Neural crest cell (in vitro differentiated cells): ENCODE results near the gene CCDC134. TPM values are rescaled to one million over a fixed set of nuclear protein-coding genes. Genes with fewer than 3 reads are reported as not detected.

Experiments
- DNase-seq: peaks from one replicate; pipeline ENCODE4 v3.0.0; 2021; ENCODE audit warnings: low read depth, mixed read lengths, low spot score
- H3K27ac Mint-ChIP-seq: one replicate; pipeline ENCODE4 v1.8.0; 2021; ENCODE audit warnings: mild to moderate bottlenecking, mixed read lengths; ENCODE audit not compliant: unreplicated experiment
- H3K27me3 Mint-ChIP-seq: 2 replicates; pipeline ENCODE4 v1.8.0; 2021; ENCODE audit warnings: low read depth, mild to moderate bottlenecking, mixed read lengths
- H3K36me3 Mint-ChIP-seq: 2 replicates; pipeline ENCODE4 v1.8.0; 2021; ENCODE audit warnings: low read depth, mild to moderate bottlenecking, mixed read lengths
- H3K4me1 Mint-ChIP-seq: 2 replicates; pipeline ENCODE4 v1.8.0; 2021; ENCODE audit warnings: mixed read lengths
- H3K4me3 Mint-ChIP-seq: one replicate; pipeline ENCODE4 v1.8.0; 2021; ENCODE audit warnings: mild to moderate bottlenecking, mixed read lengths
- H3K9me3 Mint-ChIP-seq: 2 replicates; pipeline ENCODE4 v1.8.0; 2021; ENCODE audit warnings: mixed read lengths
- total RNA-seq: library from RNA; stranded (reverse); gene quantifications from 2 replicates; pipeline ENCODE4 v1.2.1, GENCODE V29; 2021
- TF ChIP-seq, protein P1 (sequence below): fragments of 200-600 bp; sonication (generic); conservative IDR thresholded peaks from 2 replicates; pipeline ENCODE4 v1.5.0; 2021; ENCODE audit warnings: antibody characterized with exemption, mild to moderate bottlenecking

CCDC134 gene
- total RNA-seq, 1 donor from 2014 or later: 23.0 TPM

- no peaks in the 10 kb centered on the region for H3K27me3 Mint-ChIP-seq
- TF ChIP-seq, protein P1, sequence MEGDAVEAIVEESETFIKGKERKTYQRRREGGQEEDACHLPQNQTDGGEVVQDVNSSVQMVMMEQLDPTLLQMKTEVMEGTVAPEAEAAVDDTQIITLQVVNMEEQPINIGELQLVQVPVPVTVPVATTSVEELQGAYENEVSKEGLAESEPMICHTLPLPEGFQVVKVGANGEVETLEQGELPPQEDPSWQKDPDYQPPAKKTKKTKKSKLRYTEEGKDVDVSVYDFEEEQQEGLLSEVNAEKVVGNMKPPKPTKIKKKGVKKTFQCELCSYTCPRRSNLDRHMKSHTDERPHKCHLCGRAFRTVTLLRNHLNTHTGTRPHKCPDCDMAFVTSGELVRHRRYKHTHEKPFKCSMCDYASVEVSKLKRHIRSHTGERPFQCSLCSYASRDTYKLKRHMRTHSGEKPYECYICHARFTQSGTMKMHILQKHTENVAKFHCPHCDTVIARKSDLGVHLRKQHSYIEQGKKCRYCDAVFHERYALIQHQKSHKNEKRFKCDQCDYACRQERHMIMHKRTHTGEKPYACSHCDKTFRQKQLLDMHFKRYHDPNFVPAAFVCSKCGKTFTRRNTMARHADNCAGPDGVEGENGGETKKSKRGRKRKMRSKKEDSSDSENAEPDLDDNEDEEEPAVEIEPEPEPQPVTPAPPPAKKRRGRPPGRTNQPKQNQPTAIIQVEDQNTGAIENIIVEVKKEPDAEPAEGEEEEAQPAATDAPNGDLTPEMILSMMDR: peak; percentile 68
- H3K4me3 Mint-ChIP-seq: no peak overlapping the region
- peaks cover 41% of the 10 kb centered on the region for H3K4me1 Mint-ChIP-seq
- H3K27ac Mint-ChIP-seq: no peak overlapping the region
- no peaks in the 10 kb centered on the region for H3K9me3 Mint-ChIP-seq
- H3K36me3 Mint-ChIP-seq: peaks cover 8% of the 10 kb centered on the region
- DNase-seq: peak; percentile 33
Observed at GRCh38 chr22:41857155-41857859, 56.8 kb downstream of the CCDC134 start.

- H3K36me3 Mint-ChIP-seq: peaks cover 8% of the 10 kb centered on the region
- H3K9me3 Mint-ChIP-seq: no peaks in the 10 kb centered on the region
- H3K27me3 Mint-ChIP-seq: no peaks in the 10 kb centered on the region
- DNase-seq: no peak
- peak overlapping the region; percentile 47 for H3K27ac Mint-ChIP-seq
- H3K4me3 Mint-ChIP-seq: no peak overlapping the region
- peaks cover 44% of the 10 kb centered on the region for H3K4me1 Mint-ChIP-seq
- TF ChIP-seq, protein P1: no peak
Observed at GRCh38 chr22:41857860-41858199, 57.4 kb downstream of the CCDC134 start.

DNA sequence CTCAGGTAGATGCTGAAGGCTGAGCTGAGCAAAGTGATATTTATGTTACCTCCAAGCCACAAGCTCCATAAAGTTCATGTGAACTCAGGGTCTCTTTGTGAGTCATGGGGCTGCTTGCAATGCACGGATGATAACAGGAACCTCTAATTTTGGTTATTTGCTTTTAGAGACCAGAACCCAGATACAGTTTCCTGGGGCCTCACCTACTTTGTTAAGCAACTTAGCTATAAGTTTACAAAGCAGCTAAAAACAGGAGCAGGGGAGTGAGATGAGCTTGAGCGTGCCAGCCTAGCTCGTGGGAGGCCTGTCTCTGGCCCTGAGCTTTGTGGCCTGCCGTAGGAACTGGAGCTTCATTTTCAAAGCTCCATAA lies 61.7 kb downstream of the CCDC134 start:
- no peak overlapping the region for H3K27ac Mint-ChIP-seq
- H3K4me3 Mint-ChIP-seq: no peak overlapping the region
- no peaks in the 10 kb centered on the region for H3K27me3 Mint-ChIP-seq
- TF ChIP-seq, protein P1: no peak
- H3K4me1 Mint-ChIP-seq: peaks cover 40% of the 10 kb centered on the region
- H3K36me3 Mint-ChIP-seq: peaks cover 9% of the 10 kb centered on the region
- no peaks in the 10 kb centered on the region for H3K9me3 Mint-ChIP-seq
- DNase-seq: no peak

GRCh38 chr22:41862530-41863266 lies 62.2 kb downstream of the CCDC134 start:
- Mint-ChIP-seq H3K27ac (peak overlapping the region; percentile 78), H3K9me3 (no peaks in the 10 kb centered on the region), H3K36me3 (peaks cover 9% of the 10 kb centered on the region), H3K4me1 (peaks cover 36% of the 10 kb centered on the region), H3K4me3 (no peak overlapping the region), H3K27me3 (no peaks in the 10 kb centered on the region)
- DNase-seq: no peak
- TF ChIP-seq, protein P1: no peak

DNA sequence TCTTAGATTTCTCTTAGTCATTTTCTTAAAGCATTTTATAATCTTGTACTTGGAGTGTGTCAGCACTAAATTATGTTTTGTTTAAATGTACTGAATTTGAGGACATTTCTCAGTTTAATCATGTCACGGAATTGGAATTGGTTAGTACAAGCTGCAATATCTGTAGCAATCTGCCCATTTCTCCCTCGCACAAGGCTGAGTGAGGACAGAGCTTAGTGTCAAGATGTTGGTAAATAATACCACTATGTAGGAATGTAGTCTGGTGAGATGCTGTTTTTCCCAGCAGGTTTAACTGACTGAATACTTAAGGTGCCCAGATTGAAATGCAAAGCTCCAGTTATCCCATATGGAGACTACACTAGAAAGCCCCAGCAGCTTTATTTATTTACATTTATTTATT lies 63.0 kb downstream of the CCDC134 start:
- no peaks in the 10 kb centered on the region for H3K27me3 Mint-ChIP-seq
- H3K9me3 Mint-ChIP-seq: no peaks in the 10 kb centered on the region
- H3K4me3 Mint-ChIP-seq: no peak overlapping the region
- no peak for DNase-seq
- peaks cover 28% of the 10 kb centered on the region for H3K4me1 Mint-ChIP-seq
- peaks cover 7% of the 10 kb centered on the region for H3K36me3 Mint-ChIP-seq
- TF ChIP-seq, protein P1: no peak
- peak overlapping the region; percentile 35 for H3K27ac Mint-ChIP-seq
